WTC11 (cell line): ENCODE data around the gene CHD6. TPM values are rescaled to one million over a fixed set of nuclear protein-coding genes. Genes with fewer than 3 reads are reported as not detected.

ENCODE experiments used
- ATAC-seq: fragments of 200-7000 bp; cut with Tn5 transposase; 2 replicates; pipeline ENCODE4 v1.10.0; 2021; ENCODE audit warnings: mild to moderate bottlenecking, moderate library complexity
- CTCF ChIA-PET: fragments of 300-600 bp; sonication (Branson Sonifier 250); formaldehyde crosslinking; loops from one replicate; lab custom pipeline; 2021; ENCODE audit warnings: antibody characterized with exemption; lab: Charles Lee
- POLR2A ChIA-PET: fragments of 350-600 bp; sonication (Branson Sonifier 250); formaldehyde crosslinking; loops from one replicate; lab custom pipeline; 2021; ENCODE audit warnings: antibody characterized with exemption; lab: Charles Lee
- DNase-seq: peaks from one replicate; pipeline ENCODE4 v3.0.0; 2021; ENCODE audit warnings: low spot score
- H3K27ac Mint-ChIP-seq: 2 replicates; pipeline ENCODE4 v1.8.0; 2021; ENCODE audit warnings: mixed read lengths
- H3K27me3 Mint-ChIP-seq: 2 replicates; pipeline ENCODE4 v1.8.0; 2021; ENCODE audit warnings: low read depth, mild to moderate bottlenecking, moderate library complexity, mixed read lengths
- H3K36me3 Mint-ChIP-seq: 2 replicates; pipeline ENCODE4 v1.8.0; 2021; ENCODE audit warnings: mixed read lengths
- H3K4me1 Mint-ChIP-seq: 2 replicates; pipeline ENCODE4 v1.8.0; 2022; ENCODE audit warnings: mixed read lengths
- H3K4me3 Mint-ChIP-seq: 2 replicates; pipeline ENCODE4 v1.8.0; 2021; ENCODE audit warnings: mild to moderate bottlenecking, moderate library complexity, mixed read lengths
- H3K9me3 Mint-ChIP-seq: 2 replicates; pipeline ENCODE4 v1.8.0; 2021; ENCODE audit warnings: mixed read lengths
- ETV6 ChIP-seq: sonication (generic); formaldehyde crosslinking; IDR thresholded peaks from 2 replicates; pipeline ENCODE4 v1.8.1; 2022; ENCODE audit warnings: mild to moderate bottlenecking, missing genetic modification reagents
- FOXP1 ChIP-seq: sonication (generic); formaldehyde crosslinking; IDR thresholded peaks from 2 replicates; pipeline ENCODE4 v1.8.0; 2022; ENCODE audit warnings: missing genetic modification reagents, mild to moderate bottlenecking, moderate library complexity, borderline replicate concordance
- NFATC4 ChIP-seq: fragments of 250-450 bp; sonication (Bioruptor Pico); IDR thresholded peaks from 2 replicates; pipeline ENCODE4 v1.9.0; 2021; ENCODE audit warnings: mild to moderate bottlenecking
- NFE2L1 ChIP-seq: sonication (generic); formaldehyde crosslinking; IDR thresholded peaks from 2 replicates; pipeline ENCODE4 v1.8.1; 2023; ENCODE audit warnings: missing genetic modification reagents
- NR1H2 ChIP-seq: sonication (generic); formaldehyde crosslinking; IDR thresholded peaks from 2 replicates; pipeline ENCODE4 v1.9.0; 2021; ENCODE audit warnings: mild to moderate bottlenecking, moderate library complexity, missing genetic modification reagents
- TEAD1 ChIP-seq: sonication (generic); formaldehyde crosslinking; IDR thresholded peaks from 2 replicates; pipeline ENCODE4 v1.8.0; 2022; ENCODE audit warnings: mild to moderate bottlenecking, missing genetic modification reagents
- ZBTB21 ChIP-seq: sonication (generic); formaldehyde crosslinking; IDR thresholded peaks from 2 replicates; pipeline ENCODE4 v1.8.1; 2023; ENCODE audit warnings: mild to moderate bottlenecking, missing genetic modification reagents, borderline replicate concordance
- ZNF219 ChIP-seq: sonication (generic); formaldehyde crosslinking; IDR thresholded peaks from 2 replicates; pipeline ENCODE4 v1.8.0; 2023; ENCODE audit warnings: missing genetic modification reagents, mild to moderate bottlenecking, borderline replicate concordance
- ZNF317 ChIP-seq: sonication (generic); formaldehyde crosslinking; IDR thresholded peaks from 2 replicates; pipeline ENCODE4 v1.8.1; 2023; ENCODE audit warnings: low read depth, mild to moderate bottlenecking, moderate library complexity, missing genetic modification reagents, borderline replicate concordance
- ZNF396 ChIP-seq: fragments of 250-450 bp; sonication (Bioruptor Pico); IDR thresholded peaks from 2 replicates; pipeline ENCODE4 v1.8.0; 2021; ENCODE audit warnings: mild to moderate bottlenecking, moderate library complexity, borderline replicate concordance
- ZNF671 ChIP-seq: fragments of 250-450 bp; sonication (Bioruptor Pico); IDR thresholded peaks from 2 replicates; pipeline ENCODE4 v1.8.0; 2021; ENCODE audit warnings: mild to moderate bottlenecking
- total RNA-seq: library from RNA; stranded (reverse); gene quantifications from 3 replicates; pipeline ENCODE4 v1.2.3, GENCODE V29; 2021
- TF ChIP-seq, protein P1 (sequence below): sonication (generic); formaldehyde crosslinking; IDR thresholded peaks from 2 replicates; pipeline ENCODE4 v1.8.0; 2022; ENCODE audit warnings: missing genetic modification reagents
- TF ChIP-seq, protein P2 (sequence below): sonication (generic); formaldehyde crosslinking; IDR thresholded peaks from 2 replicates; pipeline ENCODE4 v1.8.0; 2022; ENCODE audit warnings: mild to moderate bottlenecking, missing genetic modification reagents
- TF ChIP-seq, protein P3 (sequence below): sonication (generic); formaldehyde crosslinking; IDR thresholded peaks from 2 replicates; pipeline ENCODE4 v1.8.1; 2022; ENCODE audit warnings: low read depth, mild to moderate bottlenecking, moderate library complexity, missing genetic modification reagents, borderline replicate concordance
- TF ChIP-seq, protein P4 (sequence below): sonication (generic); formaldehyde crosslinking; IDR thresholded peaks from 2 replicates; pipeline ENCODE4 v1.8.1; 2022; ENCODE audit warnings: mild to moderate bottlenecking, moderate library complexity, missing genetic modification reagents
- TF ChIP-seq, protein P5 (sequence below): fragments of 250-450 bp; sonication (Bioruptor Pico); IDR thresholded peaks from 2 replicates; pipeline ENCODE4 v1.9.0; 2021; ENCODE audit warnings: mild to moderate bottlenecking
- TF ChIP-seq, protein P6 (sequence below): sonication (generic); formaldehyde crosslinking; IDR thresholded peaks from 2 replicates; pipeline ENCODE4 v1.8.0; 2022; ENCODE audit warnings: mild to moderate bottlenecking, missing genetic modification reagents
- TF ChIP-seq, protein P7 (sequence below): sonication (generic); formaldehyde crosslinking; conservative IDR thresholded peaks from 2 replicates; pipeline ENCODE4 v1.8.1; 2022; ENCODE audit warnings: mild to moderate bottlenecking, missing genetic modification reagents
- TF ChIP-seq, protein P8 (sequence below): fragments of 250-450 bp; sonication (Bioruptor Pico); conservative IDR thresholded peaks from 2 replicates; pipeline ENCODE4 v1.9.0; 2021; ENCODE audit warnings: mild to moderate bottlenecking

The CHD6 gene
- total RNA-seq, 1 experiment from 2014 or later, result 52.1 TPM

DNA sequence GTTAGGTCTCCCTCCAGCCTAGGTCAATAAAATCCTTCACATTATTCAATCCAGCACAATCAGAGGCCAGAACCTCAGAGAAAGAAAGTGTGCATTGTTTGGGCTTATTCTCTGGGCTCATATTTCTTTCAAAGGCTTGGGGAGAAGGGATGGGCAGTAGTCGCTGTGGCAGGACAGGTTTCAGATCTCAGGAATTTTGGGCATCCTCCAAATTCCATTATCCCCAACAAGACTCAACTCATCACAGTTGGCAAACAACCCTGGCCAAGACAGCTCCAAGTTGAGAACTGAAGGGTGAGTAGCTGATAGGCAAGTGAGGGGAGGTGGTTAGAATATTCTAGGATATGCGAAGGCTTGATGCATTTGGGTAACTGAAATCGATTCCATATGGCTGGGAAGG lies 27.2 kb upstream of the CHD6 start (continued):
- TF ChIP-seq, protein P1, sequence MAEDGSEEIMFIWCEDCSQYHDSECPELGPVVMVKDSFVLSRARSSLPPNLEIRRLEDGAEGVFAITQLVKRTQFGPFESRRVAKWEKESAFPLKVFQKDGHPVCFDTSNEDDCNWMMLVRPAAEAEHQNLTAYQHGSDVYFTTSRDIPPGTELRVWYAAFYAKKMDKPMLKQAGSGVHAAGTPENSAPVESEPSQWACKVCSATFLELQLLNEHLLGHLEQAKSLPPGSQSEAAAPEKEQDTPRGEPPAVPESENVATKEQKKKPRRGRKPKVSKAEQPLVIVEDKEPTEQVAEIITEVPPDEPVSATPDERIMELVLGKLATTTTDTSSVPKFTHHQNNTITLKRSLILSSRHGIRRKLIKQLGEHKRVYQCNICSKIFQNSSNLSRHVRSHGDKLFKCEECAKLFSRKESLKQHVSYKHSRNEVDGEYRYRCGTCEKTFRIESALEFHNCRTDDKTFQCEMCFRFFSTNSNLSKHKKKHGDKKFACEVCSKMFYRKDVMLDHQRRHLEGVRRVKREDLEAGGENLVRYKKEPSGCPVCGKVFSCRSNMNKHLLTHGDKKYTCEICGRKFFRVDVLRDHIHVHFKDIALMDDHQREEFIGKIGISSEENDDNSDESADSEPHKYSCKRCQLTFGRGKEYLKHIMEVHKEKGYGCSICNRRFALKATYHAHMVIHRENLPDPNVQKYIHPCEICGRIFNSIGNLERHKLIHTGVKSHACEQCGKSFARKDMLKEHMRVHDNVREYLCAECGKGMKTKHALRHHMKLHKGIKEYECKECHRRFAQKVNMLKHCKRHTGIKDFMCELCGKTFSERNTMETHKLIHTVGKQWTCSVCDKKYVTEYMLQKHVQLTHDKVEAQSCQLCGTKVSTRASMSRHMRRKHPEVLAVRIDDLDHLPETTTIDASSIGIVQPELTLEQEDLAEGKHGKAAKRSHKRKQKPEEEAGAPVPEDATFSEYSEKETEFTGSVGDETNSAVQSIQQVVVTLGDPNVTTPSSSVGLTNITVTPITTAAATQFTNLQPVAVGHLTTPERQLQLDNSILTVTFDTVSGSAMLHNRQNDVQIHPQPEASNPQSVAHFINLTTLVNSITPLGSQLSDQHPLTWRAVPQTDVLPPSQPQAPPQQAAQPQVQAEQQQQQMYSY (CRISPR knock-in tag), result no peak
- TF ChIP-seq ZNF317 (CRISPR knock-in tag) (no peak), NR1H2 (CRISPR knock-in tag) (no peak), ZBTB21 (no peak), FOXP1 (CRISPR knock-in tag) (no peak), ZNF671 (no peak), TEAD1 (CRISPR knock-in tag) (no peak)
- TF ChIP-seq, protein P2, sequence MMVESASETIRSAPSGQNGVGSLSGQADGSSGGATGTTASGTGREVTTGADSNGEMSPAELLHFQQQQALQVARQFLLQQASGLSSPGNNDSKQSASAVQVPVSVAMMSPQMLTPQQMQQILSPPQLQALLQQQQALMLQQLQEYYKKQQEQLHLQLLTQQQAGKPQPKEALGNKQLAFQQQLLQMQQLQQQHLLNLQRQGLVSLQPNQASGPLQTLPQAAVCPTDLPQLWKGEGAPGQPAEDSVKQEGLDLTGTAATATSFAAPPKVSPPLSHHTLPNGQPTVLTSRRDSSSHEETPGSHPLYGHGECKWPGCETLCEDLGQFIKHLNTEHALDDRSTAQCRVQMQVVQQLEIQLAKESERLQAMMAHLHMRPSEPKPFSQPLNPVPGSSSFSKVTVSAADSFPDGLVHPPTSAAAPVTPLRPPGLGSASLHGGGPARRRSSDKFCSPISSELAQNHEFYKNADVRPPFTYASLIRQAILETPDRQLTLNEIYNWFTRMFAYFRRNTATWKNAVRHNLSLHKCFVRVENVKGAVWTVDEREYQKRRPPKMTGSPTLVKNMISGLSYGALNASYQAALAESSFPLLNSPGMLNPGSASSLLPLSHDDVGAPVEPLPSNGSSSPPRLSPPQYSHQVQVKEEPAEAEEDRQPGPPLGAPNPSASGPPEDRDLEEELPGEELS (CRISPR knock-in tag), result no peak
- TF ChIP-seq, protein P3, sequence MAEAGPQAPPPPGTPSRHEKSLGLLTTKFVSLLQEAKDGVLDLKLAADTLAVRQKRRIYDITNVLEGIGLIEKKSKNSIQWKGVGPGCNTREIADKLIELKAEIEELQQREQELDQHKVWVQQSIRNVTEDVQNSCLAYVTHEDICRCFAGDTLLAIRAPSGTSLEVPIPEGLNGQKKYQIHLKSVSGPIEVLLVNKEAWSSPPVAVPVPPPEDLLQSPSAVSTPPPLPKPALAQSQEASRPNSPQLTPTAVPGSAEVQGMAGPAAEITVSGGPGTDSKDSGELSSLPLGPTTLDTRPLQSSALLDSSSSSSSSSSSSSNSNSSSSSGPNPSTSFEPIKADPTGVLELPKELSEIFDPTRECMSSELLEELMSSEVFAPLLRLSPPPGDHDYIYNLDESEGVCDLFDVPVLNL, result no peak

DNA sequence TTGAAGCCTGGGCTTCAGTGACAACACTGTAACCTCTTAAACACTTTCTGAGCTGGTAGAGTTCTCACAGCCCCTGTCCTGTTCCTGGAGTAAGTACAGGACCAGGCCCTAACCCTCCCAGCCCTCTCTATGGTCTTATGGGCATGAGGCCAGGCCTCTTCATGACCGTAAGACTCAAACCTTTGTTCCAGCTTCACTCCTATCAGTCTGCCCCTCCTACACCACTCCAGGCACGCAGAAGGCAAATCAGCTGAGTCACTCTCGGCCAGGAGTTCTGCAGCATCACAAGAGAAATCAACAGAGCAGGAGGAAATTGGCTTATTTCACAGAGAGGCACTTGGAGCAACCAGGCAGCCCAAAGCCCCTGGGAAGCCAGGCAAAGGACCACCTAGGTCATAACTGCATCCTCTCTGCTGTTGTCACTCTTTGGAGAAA lies 25.3 kb upstream of the CHD6 start:
- CTCF ChIA-PET, result no interaction called here
- no peak for DNase-seq
- H3K4me3 Mint-ChIP-seq, result no peak overlapping the region
- peak; percentile 80 for TF ChIP-seq NFE2L1 (CRISPR knock-in tag)
- TF ChIP-seq, protein P4, sequence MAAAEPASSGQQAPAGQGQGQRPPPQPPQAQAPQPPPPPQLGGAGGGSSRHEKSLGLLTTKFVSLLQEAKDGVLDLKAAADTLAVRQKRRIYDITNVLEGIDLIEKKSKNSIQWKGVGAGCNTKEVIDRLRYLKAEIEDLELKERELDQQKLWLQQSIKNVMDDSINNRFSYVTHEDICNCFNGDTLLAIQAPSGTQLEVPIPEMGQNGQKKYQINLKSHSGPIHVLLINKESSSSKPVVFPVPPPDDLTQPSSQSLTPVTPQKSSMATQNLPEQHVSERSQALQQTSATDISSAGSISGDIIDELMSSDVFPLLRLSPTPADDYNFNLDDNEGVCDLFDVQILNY (CRISPR knock-in tag), result no peak
- TF ChIP-seq, all 79 proteins: peak for 1
- H3K9me3 Mint-ChIP-seq, result no peaks in the 10 kb centered on the region
- ATAC-seq, result peak; percentile 52; the same call in 1 of the 2 replicates
- POLR2A ChIA-PET, result no interaction called here
- H3K27ac Mint-ChIP-seq, result no peak overlapping the region
- H3K27me3 Mint-ChIP-seq, result peaks cover 11% of the 10 kb centered on the region; the same call in 1 of the 2 replicates
- H3K4me1 Mint-ChIP-seq, result peaks cover 13% of the 10 kb centered on the region
- H3K36me3 Mint-ChIP-seq, result no peaks in the 10 kb centered on the region

DNA sequence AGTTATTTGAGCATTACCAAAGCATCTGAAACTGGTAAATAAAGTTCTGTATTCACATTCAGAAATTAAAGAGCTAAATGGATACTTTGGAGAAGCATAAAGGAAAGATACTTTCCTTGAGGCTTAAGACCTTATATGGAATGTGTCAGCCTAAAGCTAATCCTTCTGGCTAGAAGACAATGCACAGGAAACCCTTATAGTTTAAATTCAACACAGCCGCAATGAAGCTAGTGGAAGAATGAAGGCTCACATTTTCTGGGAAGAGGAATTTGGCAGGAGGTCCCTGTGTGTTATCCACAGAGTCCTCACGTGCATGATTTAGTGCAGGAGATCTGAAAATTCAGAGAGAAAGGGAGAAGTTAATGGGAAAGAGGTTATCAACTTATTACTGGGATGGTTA lies 21.5 kb upstream of the CHD6 start:
- CTCF ChIA-PET, result interaction anchor here (0.7 to 2.2 kb wide), 3 partner anchors 11 to 99 kb away, joined by 3 to 8 read pairs (median 3); no protein-coding TSS in a partner anchor
- H3K9me3 Mint-ChIP-seq, result no peaks in the 10 kb centered on the region
- no peak for DNase-seq
- H3K4me1 Mint-ChIP-seq, result peaks cover 13% of the 10 kb centered on the region
- no peaks in the 10 kb centered on the region for H3K36me3 Mint-ChIP-seq
- POLR2A ChIA-PET, result no interaction called here
- H3K27me3 Mint-ChIP-seq, result peaks cover 8% of the 10 kb centered on the region; the same call in 1 of the 2 replicates
- H3K27ac Mint-ChIP-seq, result no peak overlapping the region
- no peak overlapping the region for H3K4me3 Mint-ChIP-seq
- peak; percentile 78 for ATAC-seq
- TF ChIP-seq NFE2L1 (CRISPR knock-in tag), result no peak
- no peak for TF ChIP-seq NFATC4 (CRISPR knock-in tag)
- TF ChIP-seq FOXP1 (CRISPR knock-in tag), result no peak
- TF ChIP-seq, protein P5, sequence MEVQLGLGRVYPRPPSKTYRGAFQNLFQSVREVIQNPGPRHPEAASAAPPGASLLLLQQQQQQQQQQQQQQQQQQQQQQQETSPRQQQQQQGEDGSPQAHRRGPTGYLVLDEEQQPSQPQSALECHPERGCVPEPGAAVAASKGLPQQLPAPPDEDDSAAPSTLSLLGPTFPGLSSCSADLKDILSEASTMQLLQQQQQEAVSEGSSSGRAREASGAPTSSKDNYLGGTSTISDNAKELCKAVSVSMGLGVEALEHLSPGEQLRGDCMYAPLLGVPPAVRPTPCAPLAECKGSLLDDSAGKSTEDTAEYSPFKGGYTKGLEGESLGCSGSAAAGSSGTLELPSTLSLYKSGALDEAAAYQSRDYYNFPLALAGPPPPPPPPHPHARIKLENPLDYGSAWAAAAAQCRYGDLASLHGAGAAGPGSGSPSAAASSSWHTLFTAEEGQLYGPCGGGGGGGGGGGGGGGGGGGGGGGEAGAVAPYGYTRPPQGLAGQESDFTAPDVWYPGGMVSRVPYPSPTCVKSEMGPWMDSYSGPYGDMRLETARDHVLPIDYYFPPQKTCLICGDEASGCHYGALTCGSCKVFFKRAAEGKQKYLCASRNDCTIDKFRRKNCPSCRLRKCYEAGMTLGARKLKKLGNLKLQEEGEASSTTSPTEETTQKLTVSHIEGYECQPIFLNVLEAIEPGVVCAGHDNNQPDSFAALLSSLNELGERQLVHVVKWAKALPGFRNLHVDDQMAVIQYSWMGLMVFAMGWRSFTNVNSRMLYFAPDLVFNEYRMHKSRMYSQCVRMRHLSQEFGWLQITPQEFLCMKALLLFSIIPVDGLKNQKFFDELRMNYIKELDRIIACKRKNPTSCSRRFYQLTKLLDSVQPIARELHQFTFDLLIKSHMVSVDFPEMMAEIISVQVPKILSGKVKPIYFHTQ (CRISPR knock-in tag), result no peak
- no peak for TF ChIP-seq ETV6 (CRISPR knock-in tag)
- TF ChIP-seq, protein P6, sequence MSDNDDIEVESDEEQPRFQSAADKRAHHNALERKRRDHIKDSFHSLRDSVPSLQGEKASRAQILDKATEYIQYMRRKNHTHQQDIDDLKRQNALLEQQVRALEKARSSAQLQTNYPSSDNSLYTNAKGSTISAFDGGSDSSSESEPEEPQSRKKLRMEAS (CRISPR knock-in tag), result no peak
- TF ChIP-seq, protein P7, sequence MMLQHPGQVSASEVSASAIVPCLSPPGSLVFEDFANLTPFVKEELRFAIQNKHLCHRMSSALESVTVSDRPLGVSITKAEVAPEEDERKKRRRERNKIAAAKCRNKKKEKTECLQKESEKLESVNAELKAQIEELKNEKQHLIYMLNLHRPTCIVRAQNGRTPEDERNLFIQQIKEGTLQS (CRISPR knock-in tag), result no peak
- TF ChIP-seq, protein P8, sequence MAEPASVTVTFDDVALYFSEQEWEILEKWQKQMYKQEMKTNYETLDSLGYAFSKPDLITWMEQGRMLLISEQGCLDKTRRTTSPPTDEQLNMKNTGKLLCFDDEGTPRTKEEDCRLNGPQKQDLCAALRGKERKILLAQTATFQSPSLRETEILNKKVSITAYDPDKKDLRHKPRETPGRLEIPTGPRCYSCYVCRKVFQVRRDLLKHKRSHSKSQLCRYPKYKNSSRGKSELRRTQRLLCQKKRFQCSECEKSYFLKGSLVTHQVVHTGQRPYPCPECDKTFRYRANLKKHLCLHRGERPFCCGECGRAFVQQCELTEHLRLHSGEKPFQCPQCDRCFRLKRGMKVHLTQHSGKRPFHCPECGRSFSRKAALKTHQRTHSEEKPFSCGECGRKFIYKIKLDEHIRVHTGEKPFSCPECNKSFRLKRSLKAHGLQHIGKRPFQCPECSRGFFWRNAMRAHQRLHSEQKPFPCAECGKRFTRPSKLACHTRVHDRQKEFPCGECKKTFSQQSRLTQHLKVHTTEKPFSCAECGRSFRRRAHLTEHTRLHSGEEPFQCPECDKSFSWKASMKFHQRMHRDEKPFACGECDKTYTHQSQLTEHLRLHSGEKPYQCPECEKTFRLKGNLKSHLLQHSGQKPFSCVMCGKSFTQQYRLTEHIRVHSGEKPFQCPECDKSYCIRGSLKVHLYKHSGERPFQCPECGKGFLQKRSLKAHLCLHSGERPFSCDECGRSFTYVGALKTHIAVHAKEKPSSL, result no peak
- TF ChIP-seq ZNF396, result no peak
- TF ChIP-seq ZNF219 (CRISPR knock-in tag), result no peak
